GM18858 (cell line): ENCODE data around the gene CYTH2.
"Not testable (repeated sequence)": the region's sequence is repeated elsewhere in the genome, so short reads cannot be mapped to it uniquely, and the experiment has no call there.

Source experiments
- ATAC-seq: cut with Tn5 transposase; IDR thresholded peaks from one replicate; pipeline ENCODE4 v1.9.1; 2021; ENCODE audit not compliant: unreplicated experiment

CYTH2 gene

DNA sequence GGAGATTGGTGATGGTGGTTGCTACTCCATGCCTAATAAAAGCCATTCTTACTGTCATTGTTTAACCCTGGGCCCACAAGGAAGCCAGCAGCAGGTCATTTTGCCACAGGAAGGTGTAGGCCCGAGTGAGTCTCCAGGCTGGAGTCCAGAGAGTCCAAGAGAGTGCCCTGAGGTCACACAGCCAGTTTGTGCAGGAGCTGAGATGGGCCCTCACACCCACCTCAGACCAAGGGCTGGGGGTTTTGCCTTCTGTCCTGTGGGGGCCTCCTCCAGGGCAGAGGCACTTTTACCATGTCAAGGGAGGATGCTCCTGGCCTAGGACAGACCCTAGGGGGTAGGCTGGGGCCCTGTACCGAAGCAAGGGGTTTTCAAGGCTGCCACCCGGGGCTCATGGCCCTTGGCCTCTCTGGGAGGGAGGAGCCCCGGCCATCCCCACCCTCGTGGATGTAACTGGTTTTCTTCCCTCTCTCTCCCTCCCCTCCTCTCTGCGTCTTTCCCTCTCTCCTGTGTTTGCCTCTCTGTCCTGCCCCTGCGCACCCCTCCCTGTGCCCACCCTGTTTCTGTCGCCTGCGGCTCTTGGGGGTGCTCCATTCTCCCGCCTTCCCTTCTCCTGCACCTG, 8.0 kb downstream of the CYTH2 start:
- no peak for ATAC-seq

GRCh38 chr19:48477698-48478338, 8.6 kb downstream of the CYTH2 start:
- ATAC-seq = no peak

DNA sequence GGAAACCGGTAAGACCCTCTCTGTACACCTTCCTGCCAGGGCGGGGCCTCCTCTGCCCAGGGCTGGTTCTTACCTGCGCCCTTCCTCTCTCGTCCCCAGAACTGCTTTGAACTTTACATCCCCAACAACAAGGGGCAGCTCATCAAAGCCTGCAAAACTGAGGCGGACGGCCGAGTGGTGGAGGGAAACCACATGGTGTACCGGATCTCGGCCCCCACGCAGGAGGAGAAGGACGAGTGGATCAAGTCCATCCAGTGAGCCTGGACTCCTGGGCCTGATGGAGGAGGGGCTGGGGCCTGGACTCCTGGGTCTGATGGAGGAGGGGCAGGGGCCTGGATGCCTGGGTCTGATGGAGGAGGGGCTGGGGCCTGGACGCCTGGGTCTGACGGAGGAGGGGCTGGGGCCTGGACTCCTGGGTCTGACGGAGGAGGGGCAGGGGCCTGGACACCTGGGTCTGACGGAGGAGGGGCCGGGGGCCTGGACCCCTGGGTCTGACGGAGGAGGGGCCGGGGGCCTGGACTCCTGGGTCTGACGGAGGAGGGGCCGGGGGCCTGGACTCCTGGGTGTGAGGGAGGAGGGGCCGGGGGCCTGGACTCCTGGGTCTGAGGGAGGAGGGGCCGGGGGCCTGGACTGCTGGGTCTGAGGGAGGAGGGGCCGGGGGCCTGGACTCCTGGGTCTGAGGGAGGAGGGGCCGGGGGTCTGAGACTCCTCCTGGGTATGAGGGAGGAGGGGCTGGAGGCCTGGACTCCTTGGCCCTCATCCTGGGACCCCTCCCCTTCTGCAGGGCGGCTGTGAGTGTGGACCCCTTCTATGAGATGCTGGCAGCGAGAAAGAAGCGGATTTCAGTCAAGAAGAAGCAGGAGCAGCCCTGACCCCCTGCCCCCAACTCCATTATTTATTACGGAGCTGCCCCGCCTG, 9.4 kb downstream of the CYTH2 start:
- ATAC-seq = no peak

- no peak for ATAC-seq
Measured at GRCh38 chr19:48479686-48480085, 10.5 kb downstream of the CYTH2 start.

GRCh38 chr19:48480183-48480557, 11.0 kb downstream of the CYTH2 start:
- no peak for ATAC-seq

- ATAC-seq = no peak
Measured at GRCh38 chr19:48480558-48481500, 11.7 kb downstream of the CYTH2 start.

GRCh38 chr19:48481846-48482639, 12.9 kb downstream of the CYTH2 start:
- ATAC-seq = no peak

DNA sequence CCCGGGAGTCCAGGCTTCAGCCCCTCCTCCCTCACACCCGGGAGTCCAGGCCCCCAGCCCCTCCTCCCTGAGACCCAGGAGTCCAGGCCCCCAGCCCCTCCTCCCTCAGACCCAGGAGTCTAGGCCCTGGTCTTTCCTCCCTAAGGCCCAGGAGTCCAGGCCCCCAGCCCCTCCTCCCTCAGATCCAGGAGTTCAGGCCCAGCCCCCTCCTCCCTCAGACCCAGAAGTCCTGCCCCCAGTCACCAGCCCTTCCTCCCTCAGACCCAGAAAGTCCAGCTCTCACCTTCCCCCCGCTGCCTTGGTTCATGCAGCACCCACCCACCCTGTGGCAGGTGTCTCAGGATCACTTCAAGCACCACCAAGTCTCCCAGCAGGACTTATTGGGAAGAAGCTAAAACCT, 14.1 kb downstream of the CYTH2 start:
- no peak for ATAC-seq

DNA sequence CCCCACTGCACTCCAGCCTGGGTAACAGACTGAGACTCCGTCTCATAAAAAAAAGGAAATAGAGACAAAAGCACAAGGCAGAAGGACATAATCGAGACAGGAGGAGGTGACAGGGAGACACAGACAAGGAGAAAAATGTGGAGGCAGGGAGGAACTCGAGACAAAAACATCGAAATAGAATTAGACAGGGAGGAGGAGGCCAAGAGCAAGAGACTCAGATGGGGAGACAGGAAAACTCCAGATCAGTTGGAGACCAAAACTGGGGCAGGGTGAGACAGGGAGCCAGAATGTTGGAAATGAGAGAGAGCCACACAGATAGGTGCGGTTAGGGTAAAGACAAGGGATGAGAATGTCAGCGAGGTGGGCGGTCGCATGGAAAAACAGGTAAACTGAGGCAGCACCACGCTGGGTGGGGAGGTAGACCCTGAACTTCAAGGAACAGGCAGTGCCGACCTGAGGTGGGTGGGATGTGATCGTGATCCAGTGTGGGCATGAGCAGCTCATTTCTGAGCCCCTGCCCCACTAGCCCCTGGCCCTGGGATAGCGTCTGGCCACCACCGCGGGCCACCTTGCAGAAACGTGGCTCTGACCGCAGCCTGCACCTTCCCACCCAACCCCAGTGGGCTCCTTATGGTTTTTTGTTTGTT, 15.2 kb downstream of the CYTH2 start:
- ATAC-seq = no peak

- ATAC-seq = no peak
Measured at GRCh38 chr19:48484931-48485612, 15.9 kb downstream of the CYTH2 start.

DNA sequence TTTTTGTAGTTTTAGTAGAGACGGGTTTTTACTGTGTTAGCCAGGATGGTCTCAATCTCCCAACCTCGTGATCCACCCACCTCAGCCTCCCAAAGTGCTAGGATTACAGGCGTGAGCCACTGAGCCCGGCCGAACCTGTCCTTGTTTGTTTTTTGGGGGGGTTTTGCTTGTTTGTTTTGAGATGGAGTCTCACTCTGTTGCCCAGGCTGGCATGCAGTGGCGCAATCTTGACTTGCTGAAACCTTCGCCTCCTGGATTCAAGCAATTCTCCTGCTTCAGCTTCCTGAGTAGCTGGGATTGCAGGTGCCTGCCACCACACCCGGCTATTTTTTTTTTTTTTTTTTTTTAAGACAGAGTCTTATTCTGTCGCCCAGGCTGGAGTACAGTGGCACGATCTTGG, 17.5 kb downstream of the CYTH2 start:
- ATAC-seq = not testable (repeated sequence)

DNA sequence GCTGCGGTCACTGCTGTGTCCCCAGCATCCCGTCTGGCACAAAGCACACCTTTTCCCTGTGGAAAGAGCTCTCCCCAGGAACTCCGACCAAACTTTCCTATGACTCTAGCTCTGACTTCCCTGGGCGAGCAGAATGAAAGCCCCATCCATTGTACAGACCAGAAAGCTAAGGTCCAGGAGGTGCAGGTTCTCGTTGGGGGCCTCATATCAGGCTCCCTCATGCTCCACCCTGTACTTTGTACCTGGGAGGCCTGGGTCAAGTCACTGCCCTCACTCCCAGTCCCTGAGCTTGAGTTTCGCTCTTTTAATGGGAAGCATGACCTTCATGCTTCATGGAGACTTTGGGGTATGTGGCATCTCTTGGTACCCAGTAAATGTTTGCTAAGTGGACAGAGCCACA, 18.4 kb downstream of the CYTH2 start:
- ATAC-seq = no peak

DNA sequence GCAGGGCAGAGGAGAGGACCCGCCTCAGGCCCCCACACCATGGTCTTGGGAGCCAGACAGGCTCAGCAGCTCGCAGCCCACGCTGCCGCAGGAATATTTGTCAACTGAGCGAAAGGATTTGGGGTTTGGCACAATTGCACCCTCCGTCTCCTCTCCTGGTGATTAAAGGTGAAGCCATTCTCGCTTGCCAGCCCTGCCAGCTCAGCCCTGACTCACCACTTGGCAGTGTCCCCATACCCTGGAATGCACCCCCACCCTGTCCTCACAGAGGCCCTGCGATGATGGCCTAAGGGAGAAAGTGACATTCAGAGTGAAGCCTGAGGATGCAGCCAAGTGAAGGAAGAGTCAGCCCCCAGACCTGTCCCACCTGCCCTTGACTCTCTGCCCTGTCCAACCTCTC, 18.8 kb downstream of the CYTH2 start:
- ATAC-seq = no peak

DNA sequence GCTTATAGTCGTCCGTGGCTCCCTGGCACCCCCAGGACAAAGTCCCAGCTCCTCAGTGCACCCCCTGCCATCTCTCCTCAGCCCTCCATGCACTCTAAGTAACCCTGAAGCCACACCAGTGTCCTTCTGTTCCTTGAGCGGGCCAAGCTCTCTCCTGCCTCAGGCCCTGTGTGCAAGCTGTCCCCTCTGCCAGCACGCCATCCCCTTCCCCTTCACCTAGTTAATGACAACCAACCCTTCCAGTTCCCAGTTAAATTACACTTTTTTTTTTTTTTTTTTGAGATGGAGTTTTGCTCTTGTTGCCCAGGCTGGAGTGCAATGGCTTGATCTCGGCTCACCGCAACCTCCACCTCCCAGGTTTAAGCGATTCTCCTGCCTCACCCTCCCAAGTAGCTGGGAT, 19.3 kb downstream of the CYTH2 start:
- ATAC-seq = not testable (repeated sequence)

GRCh38 chr19:48489608-48490216, 20.5 kb downstream of the CYTH2 start:
- no peak for ATAC-seq

GRCh38 chr19:48490981-48491792, 22.0 kb downstream of the CYTH2 start:
- ATAC-seq = no peak

DNA sequence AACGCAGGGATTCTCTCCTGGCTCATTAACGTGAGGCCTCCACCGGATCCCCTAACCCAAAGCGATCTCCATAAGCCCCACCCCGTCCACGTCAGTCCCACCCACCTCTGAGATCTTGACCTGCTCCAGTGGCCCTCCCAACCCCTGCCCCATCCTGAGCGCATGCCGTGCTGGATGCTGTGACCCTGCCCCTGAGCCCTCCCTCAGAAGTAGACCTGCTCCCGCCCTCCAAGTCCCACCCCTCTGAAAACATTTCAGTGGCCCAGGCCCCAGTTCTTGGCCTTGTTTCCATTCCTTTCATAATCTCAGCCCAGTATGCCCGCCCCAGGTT, 22.6 kb downstream of the CYTH2 start:
- ATAC-seq = no peak
